Stimulated activated naive CD8-positive, alpha-beta T cell treated with anti-CD3 and anti-CD28 coated beads, Interleukin-15, amount 100 ng/mL, for 72 hours (primary cell): Measurements from ENCODE around the gene ELP4.

Experiments
- ATAC-seq: fragments of 150-1000 bp; cut with Tn5 transposase; 2 replicates; pipeline ENCODE4 v1.10.0; 2021; ENCODE audit warnings: mild to moderate bottlenecking, moderate library complexity
- DNase-seq, 2 donors: peaks; one replicate each; pipeline ENCODE4 v3.0.0; 2021 to 2022
- H3K27ac Mint-ChIP-seq, 2 donors: one replicate each; pipeline ENCODE4 v1.8.0; 2022; ENCODE audit warnings: mild to moderate bottlenecking in 2 of 2, mixed read lengths in 2 of 2, moderate library complexity in 2 of 2
- H3K27me3 Mint-ChIP-seq: one replicate; pipeline ENCODE4 v1.8.0; 2022; ENCODE audit warnings: mixed read lengths
- H3K4me1 Mint-ChIP-seq: one replicate; pipeline ENCODE4 v1.8.0; 2022; ENCODE audit warnings: mild to moderate bottlenecking, mixed read lengths
- H3K4me3 Mint-ChIP-seq, 2 donors: one replicate each; pipeline ENCODE4 v1.8.0; 2022; ENCODE audit warnings: mild to moderate bottlenecking in 2 of 2, mixed read lengths in 2 of 2, moderate library complexity in 1 of 2
- H3K9me3 Mint-ChIP-seq, 2 donors: one replicate each; pipeline ENCODE4 v1.8.0; 2022; ENCODE audit warnings: mixed read lengths in 2 of 2

The ELP4 gene

DNA sequence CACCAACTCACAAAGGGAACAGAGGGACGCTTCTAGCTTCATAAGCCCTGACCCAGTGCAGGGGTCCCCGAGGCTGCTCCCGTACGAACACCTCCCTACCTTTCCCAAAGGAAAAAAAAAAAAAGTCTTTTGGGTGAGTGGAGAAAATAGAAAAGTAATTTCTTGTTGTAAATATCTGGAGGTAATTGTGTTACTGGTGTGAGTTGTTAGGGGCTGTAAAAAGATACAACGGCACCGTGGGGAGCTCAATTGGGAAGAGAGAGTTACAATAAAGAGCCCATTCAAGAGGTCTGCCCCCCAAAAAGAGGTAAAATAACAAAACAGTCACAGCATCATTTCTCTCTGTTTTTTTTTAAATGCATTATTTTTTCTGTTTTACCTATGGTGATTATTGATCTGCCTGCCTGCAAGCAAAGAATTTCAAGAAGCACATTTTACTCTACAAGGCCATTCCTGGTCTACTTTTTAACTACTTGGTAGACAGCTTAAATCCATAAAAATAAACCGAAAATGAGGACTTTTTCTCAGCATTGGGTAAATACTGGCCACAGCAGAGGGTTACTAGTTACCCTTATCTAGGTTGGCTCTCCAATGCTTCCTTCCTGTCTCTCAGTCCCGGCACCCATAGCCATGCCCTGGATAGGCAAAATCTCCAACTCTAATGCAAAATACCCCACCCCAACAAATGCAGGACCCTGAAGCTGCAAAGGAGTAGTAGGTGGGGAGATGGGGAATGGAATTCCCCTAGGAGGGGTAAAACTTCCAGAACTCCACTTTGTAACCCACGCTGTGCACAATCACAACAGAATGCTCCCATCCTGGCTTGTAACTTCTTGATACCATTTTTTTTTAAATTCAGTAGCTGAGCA lies 298.5 kb downstream of the ELP4 start:
- ATAC-seq: no peak
- no peak overlapping the region for H3K27ac Mint-ChIP-seq
- H3K27me3 Mint-ChIP-seq: peaks cover 100% of the 10 kb centered on the region
- no peak for DNase-seq
- H3K9me3 Mint-ChIP-seq: no peaks in the 10 kb centered on the region
- no peak overlapping the region for H3K4me3 Mint-ChIP-seq
- H3K4me1 Mint-ChIP-seq: peaks cover 70% of the 10 kb centered on the region

DNA sequence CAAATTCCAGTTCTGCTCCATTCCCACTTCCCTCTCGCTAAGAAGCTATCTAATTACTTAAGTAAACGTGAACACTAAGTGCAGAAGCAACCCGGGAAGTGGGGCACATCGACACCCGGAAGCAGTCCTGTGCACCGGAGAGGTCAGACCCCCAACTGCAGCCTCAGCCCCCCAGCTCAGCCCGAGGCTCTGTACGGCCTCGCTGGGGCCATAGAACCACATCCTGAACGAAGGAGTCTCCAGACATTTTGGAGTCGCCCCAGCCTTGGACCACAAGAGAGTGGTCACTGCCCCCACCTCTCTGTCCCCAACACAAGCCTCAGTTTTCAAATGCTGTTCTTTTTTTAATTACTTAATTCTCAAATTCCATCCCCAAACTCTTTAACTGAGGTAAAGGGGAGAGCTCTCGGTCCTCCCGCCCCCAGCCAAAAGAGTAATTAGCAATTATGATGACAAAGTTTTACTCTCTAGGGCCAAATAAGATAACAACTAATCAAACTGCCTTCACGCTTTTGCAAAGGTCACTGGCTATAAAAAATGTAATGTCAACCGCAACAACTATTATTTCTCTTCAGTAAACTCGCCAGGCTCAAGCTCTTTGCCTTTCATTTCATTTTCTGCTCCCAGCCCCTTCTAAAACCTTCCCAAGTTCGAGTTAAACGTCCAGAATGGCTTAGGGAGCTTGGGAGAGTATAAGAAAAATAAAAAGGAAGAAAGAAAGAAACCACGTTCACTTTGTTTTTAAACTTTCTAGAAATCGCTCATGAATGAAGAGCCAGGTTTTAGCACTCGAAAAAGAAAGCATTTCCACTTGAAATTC lies 299.4 kb downstream of the ELP4 start:
- no peaks in the 10 kb centered on the region for H3K9me3 Mint-ChIP-seq
- peaks cover 100% of the 10 kb centered on the region for H3K27me3 Mint-ChIP-seq
- DNase-seq (no peak), ATAC-seq (no peak)
- peak overlapping the region; percentile 77 to 82 for H3K4me3 Mint-ChIP-seq
- H3K4me1 Mint-ChIP-seq: peaks cover 67% of the 10 kb centered on the region
- no peak overlapping the region for H3K27ac Mint-ChIP-seq

DNA sequence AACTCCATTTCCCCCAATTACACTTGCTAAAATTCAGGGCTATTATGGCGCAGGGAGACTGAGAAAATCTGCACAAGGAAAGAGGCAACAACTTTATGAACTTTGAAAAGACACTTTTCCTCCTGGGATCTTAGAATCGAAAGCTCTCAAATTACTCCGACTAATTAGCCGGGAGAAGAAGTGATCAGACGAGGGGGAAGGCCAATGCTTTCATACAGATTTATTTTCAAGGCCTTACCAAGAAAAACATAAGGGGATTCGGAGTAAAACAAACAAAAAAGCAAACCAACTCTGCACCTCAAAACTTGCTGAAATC lies 299.9 kb downstream of the ELP4 start:
- Mint-ChIP-seq H3K4me1 (peaks cover 66% of the 10 kb centered on the region), H3K4me3 (peak overlapping the region; percentile 77 to 82), H3K27ac (peak overlapping the region in 1 of 2 donors; percentile 71), H3K27me3 (peaks cover 100% of the 10 kb centered on the region), H3K9me3 (no peaks in the 10 kb centered on the region)
- DNase-seq (no peak), ATAC-seq (no peak)

DNA sequence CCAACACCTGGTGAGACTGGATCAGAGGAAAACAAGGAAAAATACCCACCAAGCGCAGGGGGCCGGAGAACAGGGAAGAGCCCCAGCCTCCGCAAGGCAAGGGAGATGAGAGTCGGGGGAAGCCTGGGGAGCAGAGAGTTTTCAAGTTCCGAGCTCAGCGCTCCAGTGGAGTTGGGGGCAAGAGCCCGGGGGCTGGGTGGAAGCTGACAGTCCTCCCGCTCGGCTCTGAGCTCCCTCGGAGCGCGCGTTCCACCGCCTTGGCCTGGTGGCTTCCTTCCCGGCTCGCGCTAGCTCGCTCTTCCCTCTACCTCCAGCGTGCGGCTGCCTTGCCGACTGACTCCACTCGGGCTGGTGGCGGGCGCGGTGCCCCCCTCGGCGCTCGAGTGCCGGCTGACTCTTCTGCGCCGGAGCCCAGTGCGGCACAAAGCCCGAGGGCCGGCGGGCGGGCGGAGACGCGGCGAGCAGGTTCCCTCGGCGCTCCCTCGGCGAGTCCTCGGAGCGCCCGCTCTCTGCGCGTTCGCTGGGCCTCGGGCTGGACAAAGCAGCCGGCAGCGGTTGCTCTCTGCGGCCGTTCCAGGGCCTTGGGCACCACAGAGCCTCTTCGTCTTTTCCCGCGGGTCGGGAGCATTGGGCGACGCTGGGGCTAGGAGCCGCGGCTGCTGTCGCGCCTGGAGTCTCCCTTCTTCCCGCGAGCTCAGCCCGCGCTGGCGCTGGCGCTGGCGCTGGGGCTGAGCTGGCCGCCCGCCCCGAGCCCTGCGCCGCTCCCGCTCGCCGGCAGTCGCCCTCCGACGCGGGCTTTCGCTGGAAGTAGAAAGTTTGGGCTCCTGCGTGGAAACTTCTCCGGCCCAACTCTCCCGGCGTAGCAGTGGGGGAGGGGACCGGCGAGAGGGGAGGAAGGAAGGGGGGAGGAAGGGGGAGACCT lies 300.6 kb downstream of the ELP4 start:
- Mint-ChIP-seq H3K4me1 (peaks cover 67% of the 10 kb centered on the region), H3K4me3 (peak overlapping the region; percentile 77 to 84), H3K27me3 (peaks cover 100% of the 10 kb centered on the region), H3K9me3 (no peaks in the 10 kb centered on the region), H3K27ac (peak overlapping the region in 1 of 2 donors; percentile 71)
- no peak for ATAC-seq
- no peak for DNase-seq

DNA sequence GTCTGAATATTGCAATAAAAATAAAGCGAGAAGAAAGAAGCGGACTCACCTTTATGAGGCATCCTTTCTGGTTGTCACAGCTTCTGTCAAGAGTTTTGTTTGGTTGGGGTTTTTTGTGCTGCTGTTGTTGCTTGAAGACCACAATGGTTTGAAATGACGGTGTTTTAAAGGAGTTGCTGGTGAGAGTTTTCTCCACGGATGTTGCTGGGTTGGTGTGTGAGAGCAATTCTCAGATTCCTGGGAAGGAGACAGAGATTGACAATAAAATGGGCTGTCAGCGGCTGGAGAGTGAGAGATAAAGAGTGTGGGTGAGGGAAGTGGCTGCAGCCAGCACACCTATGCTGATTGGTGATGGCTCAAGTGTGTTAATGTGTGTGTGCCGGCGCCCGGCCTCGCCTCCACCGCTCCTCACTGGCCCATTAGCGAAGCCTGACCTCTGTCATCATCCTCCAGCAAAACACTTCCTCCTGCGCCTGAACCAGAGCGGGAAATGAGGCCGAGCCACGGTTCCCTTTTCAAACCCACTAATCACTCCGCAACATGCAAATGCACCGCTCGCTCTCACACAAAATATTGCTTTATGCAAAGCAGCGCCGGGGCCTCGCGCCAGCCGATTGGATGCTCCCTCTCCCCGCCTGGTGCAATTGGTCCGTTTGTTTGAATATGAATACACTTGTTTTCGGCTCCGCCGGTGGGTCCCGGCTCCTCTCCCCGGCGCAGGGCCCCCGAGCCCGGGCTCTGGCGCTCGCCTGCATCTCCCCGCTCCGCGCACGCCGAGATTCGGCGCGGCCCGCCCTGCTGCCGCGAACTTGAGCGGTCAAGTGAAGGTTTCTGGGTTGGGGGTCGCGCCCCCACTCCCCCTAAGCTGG lies 301.4 kb downstream of the ELP4 start, which contains the start of gene PAX6:
Gene PAX6 (minus strand): TSS at position 544 of the 869 bp plus-strand sequence. CDS start 4,911 bp downstream, outside the sequence.
- peak; percentile 62 to 78 for DNase-seq

DNA sequence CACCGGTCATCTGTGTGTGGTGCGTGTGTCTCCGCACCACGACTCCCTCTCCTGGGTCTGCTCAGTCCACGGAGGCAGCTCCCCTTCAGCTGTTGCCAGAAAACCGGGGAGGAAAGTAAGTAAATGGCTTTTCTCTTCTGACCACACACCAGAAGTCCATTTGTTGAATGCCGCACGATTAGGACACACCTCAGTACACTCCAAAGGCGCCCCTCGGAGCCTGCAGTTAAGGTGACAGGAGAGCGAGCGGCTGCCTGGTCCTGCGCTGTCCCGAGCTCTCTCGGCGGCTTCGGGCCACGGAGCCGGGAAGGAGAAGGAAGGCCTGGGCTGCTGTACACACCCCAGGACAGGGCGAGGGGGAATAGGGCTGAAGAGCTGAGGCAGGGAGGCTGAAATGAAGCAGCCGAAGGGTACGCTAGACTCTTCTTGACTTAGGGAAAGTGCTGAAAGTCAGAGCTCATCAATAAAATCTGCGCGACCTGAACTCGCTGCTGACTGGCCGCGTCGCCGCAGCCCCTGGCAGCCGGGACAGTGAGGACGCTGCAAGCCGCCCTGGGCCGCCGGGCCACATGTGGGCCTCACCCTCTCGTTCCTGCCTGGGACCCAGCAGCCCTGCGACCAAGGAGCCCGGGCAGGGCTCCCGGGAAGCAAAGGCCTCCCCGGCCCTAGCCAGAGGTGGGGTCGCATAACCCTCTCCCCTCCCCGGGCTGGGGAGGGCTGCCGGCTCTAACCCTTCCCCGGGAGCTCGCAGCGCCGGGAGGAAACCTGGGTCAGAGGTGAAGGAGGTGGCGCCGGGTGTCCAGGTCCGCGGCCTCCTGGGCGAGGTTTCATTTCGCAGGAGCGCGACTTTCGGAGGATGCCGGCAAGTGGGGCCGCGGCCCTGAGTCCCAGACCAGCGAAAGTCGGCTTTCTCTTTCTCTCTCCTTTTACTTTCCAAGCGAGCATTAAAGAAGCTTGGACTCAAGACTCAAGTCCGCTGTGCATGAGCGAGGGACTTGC lies 303.1 kb downstream of the ELP4 start:
- Mint-ChIP-seq H3K27me3 (peaks cover 100% of the 10 kb centered on the region), H3K9me3 (no peaks in the 10 kb centered on the region), H3K4me3 (peak overlapping the region; percentile 81 to 90), H3K27ac (no peak overlapping the region), H3K4me1 (peaks cover 82% of the 10 kb centered on the region)
- DNase-seq (no peak), ATAC-seq (no peak)

More for the DNA sequence above, 301.4 kb downstream of the ELP4 start, which contains the start of gene PAX6:
- Mint-ChIP-seq H3K27me3 (peaks cover 100% of the 10 kb centered on the region), H3K4me3 (peak within 1 kb of the TSS; percentile 81 to 90), H3K27ac (peak within 1 kb of the TSS; percentile 28 to 38), H3K4me1 (peaks cover 69% of the 10 kb centered on the region), H3K9me3 (no peaks in the 10 kb centered on the region)
- peak; percentile 66 for ATAC-seq

DNA sequence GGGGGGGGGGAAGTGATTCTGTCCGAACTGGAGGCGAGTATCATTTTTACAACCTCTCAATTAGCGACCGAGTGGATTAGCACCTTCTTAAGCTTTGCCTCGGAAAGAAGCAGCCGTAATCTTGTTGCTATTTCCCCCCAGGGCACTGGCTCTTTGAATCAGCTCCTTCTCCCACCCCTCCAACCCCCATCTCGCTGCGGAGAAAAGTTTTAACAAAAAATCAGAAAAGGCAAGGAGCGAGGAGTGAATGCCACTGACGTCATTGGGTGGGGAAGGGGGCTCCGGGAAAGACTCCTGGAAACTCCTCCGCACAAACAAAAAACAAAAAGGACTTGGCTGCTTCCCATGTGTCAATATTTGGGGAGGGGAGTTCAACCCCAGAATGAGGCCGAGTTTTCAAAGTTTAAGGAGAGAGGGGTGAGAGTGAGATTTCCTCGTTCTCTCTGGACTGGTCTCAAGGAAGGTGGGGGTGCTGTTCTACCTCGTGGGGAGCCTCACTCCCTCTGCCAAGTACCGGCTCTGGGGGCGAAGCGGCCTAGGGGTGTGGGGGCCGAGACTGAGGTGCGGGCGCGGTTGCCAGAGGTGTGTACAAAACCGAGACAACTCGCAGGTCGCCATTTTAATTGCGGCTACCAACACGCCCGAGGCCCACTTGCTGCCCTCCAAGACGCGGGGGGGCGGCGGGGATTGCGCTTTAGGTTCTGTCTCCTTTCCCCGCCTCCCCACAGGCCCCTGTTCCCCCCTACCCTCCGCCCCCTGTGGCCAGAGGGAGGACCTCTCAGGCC lies 304.0 kb downstream of the ELP4 start:
- Mint-ChIP-seq H3K9me3 (no peaks in the 10 kb centered on the region), H3K27ac (no peak overlapping the region), H3K27me3 (peaks cover 100% of the 10 kb centered on the region), H3K4me1 (peaks cover 85% of the 10 kb centered on the region), H3K4me3 (peak overlapping the region; percentile 71 to 90)
- DNase-seq (no peak), ATAC-seq (no peak)

DNA sequence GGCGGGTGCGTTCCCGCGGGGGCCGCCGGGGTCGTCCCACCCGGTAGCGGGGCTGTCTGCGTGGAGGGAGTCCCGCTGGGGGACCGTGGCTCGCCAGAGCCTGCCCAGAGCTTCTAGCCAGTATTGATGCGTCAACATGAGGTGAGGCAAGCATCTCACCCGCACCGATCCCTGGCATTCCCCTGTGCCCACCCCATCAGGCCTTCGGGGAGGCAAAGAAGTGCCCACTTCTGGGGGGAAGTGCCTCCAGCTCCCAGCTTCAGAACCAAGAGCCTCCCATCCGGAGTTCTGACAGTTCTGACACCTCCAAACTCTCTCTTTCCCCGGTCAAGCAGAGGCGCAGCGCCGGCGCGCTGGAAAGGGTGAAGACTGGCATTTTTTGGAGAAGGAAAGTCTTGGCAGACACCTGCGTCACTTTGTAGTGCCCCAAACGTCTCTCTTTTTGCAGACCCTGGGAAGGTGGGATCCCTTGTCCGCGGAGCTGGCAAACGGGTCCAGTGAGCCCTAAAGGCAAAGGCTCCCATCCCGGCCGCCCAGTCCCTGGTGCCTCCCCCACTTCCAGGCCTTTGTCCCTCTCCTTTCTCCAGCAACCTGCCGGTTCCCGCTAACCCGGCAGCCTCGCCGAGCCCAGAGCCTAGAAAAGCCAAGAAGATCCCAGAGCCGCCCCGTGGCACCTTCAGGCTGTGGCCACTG lies 304.8 kb downstream of the ELP4 start:
- H3K27me3 Mint-ChIP-seq: peaks cover 100% of the 10 kb centered on the region
- no peak for DNase-seq
- no peaks in the 10 kb centered on the region for H3K9me3 Mint-ChIP-seq
- peak overlapping the region in 1 of 2 donors; percentile 62 for H3K27ac Mint-ChIP-seq
- ATAC-seq: no peak
- H3K4me1 Mint-ChIP-seq: peaks cover 80% of the 10 kb centered on the region
- peak overlapping the region; percentile 57 to 76 for H3K4me3 Mint-ChIP-seq

DNA sequence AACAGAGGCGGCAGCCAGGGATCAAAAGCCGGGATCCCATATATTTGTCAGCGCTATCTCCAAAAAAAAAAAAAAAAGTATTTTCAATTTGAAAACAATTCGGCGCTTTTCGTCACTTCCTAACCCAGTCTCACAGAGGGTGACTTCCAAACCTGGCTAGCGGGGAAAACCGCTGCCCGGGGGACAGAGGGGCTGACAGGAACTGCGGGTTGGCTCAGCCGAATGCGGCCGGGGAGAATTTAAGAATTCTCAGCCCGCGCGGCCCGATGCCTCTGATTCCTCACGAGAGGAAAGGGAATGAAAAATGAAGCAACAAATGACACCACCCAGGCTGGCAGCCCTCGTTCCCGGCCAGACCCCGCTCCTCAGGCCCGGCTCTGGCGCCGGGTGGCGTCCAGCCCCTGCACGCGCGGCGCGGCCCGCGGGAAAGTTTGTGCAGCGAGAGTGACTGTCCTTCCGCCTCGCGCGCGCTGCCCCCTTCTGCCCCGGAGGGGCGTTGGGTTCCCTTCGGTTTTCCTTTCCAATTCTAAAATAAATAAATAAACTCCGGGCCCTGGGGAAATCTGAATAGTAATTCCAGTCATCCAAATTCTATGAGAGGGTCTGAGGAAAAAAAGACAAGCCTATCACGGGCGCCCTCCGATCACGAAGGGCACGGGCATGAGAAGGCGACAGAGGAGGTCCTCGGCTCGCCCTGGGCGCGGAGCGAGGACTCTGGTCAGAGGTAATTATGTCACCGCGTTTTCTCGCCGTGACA lies 306.3 kb downstream of the ELP4 start:
- H3K27ac Mint-ChIP-seq: peak overlapping the region in 1 of 2 donors; percentile 89
- peak overlapping the region; percentile 57 to 81 for H3K4me3 Mint-ChIP-seq
- peaks cover 100% of the 10 kb centered on the region for H3K27me3 Mint-ChIP-seq
- no peak for DNase-seq
- H3K4me1 Mint-ChIP-seq: peaks cover 80% of the 10 kb centered on the region
- H3K9me3 Mint-ChIP-seq: no peaks in the 10 kb centered on the region
- no peak for ATAC-seq

DNA sequence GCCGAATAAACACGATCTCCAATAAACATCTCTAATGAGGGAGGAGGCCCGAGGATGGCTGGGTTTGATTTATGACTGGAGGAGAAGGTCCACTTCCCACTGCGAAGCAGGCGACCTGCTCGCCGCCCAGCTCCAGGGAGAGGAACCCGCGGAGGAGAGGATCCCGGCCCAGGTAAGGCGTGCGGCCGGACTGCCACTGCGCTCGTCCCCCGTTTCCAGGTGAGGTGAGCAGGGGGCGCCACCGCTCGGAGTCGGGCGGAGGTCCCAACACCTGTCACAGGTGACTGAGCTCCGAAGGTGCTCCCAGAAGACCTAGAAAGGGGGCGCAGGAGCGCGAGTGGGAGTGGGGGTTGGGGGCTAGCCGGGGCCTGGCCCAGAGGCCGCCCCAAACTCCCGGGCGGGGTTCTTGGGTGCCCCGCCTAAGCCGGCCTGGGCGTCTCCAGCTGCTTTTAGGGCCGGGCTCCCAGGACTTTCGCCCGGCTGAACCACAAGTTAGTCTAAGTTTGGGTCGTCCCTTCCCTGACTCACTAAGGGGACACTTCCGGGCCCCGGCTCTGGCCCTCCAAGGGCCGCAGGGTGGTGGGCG lies 307.0 kb downstream of the ELP4 start:
- DNase-seq (no peak), ATAC-seq (no peak)
- peaks cover 100% of the 10 kb centered on the region for H3K27me3 Mint-ChIP-seq
- peak overlapping the region; percentile 71 to 81 for H3K4me3 Mint-ChIP-seq
- peaks cover 74% of the 10 kb centered on the region for H3K4me1 Mint-ChIP-seq
- H3K9me3 Mint-ChIP-seq: no peaks in the 10 kb centered on the region
- peak overlapping the region in 1 of 2 donors; percentile 89 for H3K27ac Mint-ChIP-seq

DNA sequence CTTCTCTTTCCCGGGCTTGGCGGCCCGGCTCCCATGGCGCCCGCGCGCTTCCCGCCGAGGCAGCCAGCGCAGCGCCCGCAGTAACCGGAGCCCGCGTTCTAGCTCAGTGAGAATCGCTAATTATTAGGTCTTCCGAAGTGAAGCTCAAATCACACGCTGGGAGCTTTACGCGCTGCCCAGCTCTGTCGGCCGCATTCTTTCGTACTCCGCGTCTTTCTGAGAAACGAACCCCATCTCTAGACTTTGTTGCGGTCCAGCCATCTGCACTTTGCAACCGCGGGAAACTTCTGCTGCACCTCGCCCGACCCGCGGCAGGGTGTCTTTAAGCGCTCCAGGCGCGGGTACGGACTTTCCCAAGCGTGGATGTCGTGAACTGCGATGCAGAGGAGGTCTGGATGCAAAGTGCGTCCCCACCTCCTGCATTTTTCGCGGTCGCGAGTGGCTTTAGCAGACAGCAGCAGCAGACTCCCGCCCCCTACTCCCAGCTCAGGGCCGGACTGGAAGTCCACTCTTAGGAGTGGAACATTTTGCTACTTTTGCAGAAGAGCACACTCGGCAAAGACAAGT lies 307.6 kb downstream of the ELP4 start:
- Mint-ChIP-seq H3K9me3 (no peaks in the 10 kb centered on the region), H3K4me3 (peak overlapping the region; percentile 64 to 71), H3K27ac (no peak overlapping the region), H3K4me1 (peaks cover 71% of the 10 kb centered on the region), H3K27me3 (peaks cover 100% of the 10 kb centered on the region)
- ATAC-seq (peak; percentile 27), DNase-seq (peak in 1 of 2 donors; percentile 38)
